Activated naive CD4-positive, alpha-beta T cell treated with anti-CD3 and anti-CD28 coated beads, Interleukin-2, amount 50 U/mL, for 72 hours (primary cell): ENCODE results near the gene GRK5. TPM values are rescaled to one million over a fixed set of nuclear protein-coding genes. Genes with fewer than 3 reads are reported as not detected.
"Not testable (repeated sequence)": the region's sequence is repeated elsewhere in the genome, so short reads cannot be mapped to it uniquely, and the experiment has no call there.

ENCODE experiments used
- ATAC-seq, 2 donors: fragments of 150-1000 bp; cut with Tn5 transposase; 2 replicates each; pipeline ENCODE4 v1.10.0; 2021; ENCODE audit warnings: mild to moderate bottlenecking in 2 of 2, moderate library complexity in 2 of 2
- DNase-seq, 2 donors: peaks; one replicate each; pipeline ENCODE4 v3.0.0; 2021 to 2022; ENCODE audit warnings: low spot score in 2 of 2
- H3K27ac Mint-ChIP-seq, 2 donors: one replicate each; pipeline ENCODE4 v1.8.0; 2022; ENCODE audit warnings: mild to moderate bottlenecking in 2 of 2, mixed read lengths in 2 of 2
- H3K36me3 Mint-ChIP-seq, 2 donors: one replicate each; pipeline ENCODE4 v1.8.0; 2022; ENCODE audit warnings: mixed read lengths in 2 of 2
- H3K9me3 Mint-ChIP-seq, 2 donors: one replicate each; pipeline ENCODE4 v1.8.0; 2022; ENCODE audit warnings: mixed read lengths in 2 of 2
- total RNA-seq, 2 donors: library from RNA; stranded (reverse); gene quantifications; one replicate each; pipeline ENCODE4 v1.2.3, GENCODE V29; 2022

Gene GRK5
- total RNA-seq, 2 donors from 2014 or later, result 21.2 to 34.5 TPM

- peaks cover 14 to 51% of the 10 kb centered on the region in 2 donors for H3K36me3 Mint-ChIP-seq
- no peak for DNase-seq
- ATAC-seq, result peak; percentile 72 to 76
- H3K27ac Mint-ChIP-seq, result peak overlapping the region; percentile 73 to 98
- H3K9me3 Mint-ChIP-seq, result peaks cover 8 to 32% of the 10 kb centered on the region in 2 donors
These were observed 25.9 kb downstream of the GRK5 start for GRCh38 chr10:119233123-119233820.

- peaks cover 8 to 32% of the 10 kb centered on the region in 2 donors for H3K9me3 Mint-ChIP-seq
- peak overlapping the region; percentile 73 to 98 for H3K27ac Mint-ChIP-seq
- DNase-seq (no peak), ATAC-seq (no peak)
- H3K36me3 Mint-ChIP-seq, result peaks cover 14 to 49% of the 10 kb centered on the region in 2 donors
These were observed 26.4 kb downstream of the GRK5 start for GRCh38 chr10:119233821-119234220.

- H3K36me3 Mint-ChIP-seq, result peaks cover 10 to 33% of the 10 kb centered on the region in 2 donors
- peak overlapping the region in 1 of 2 donors; percentile 40 for H3K27ac Mint-ChIP-seq
- DNase-seq, result no peak
- ATAC-seq, result peak; percentile 28 to 75
- peaks cover 8 to 24% of the 10 kb centered on the region in 2 donors for H3K9me3 Mint-ChIP-seq
These were observed 28.0 kb downstream of the GRK5 start for GRCh38 chr10:119235356-119235755.

GRCh38 chr10:119237722-119238436 lies 30.5 kb downstream of the GRK5 start:
- Mint-ChIP-seq H3K36me3 (peaks cover 0 to 8% of the 10 kb centered on the region in 2 donors), H3K9me3 (peaks cover 0 to 6% of the 10 kb centered on the region in 2 donors), H3K27ac (peak overlapping the region; percentile 63 to 81)
- DNase-seq (no peak), ATAC-seq (no peak)

GRCh38 chr10:119238577-119238976 lies 31.2 kb downstream of the GRK5 start:
- Mint-ChIP-seq H3K36me3 (peaks cover 0 to 1% of the 10 kb centered on the region in 2 donors), H3K27ac (peak overlapping the region in 1 of 2 donors; percentile 63), H3K9me3 (peaks cover 0 to under 1% of the 10 kb centered on the region in 2 donors)
- DNase-seq, result no peak
- ATAC-seq, result no peak

- DNase-seq, H3K36me3 Mint-ChIP-seq, H3K27ac Mint-ChIP-seq, ATAC-seq, H3K9me3 Mint-ChIP-seq: not testable (repeated sequence)
These were observed 31.6 kb downstream of the GRK5 start for GRCh38 chr10:119239015-119239414.

- not testable (repeated sequence) for H3K9me3 Mint-ChIP-seq, H3K27ac Mint-ChIP-seq, DNase-seq, H3K36me3 Mint-ChIP-seq, ATAC-seq
These were observed 32.3 kb downstream of the GRK5 start for GRCh38 chr10:119239630-119240029.

GRCh38 chr10:119241066-119241465 lies 33.7 kb downstream of the GRK5 start:
- Mint-ChIP-seq H3K27ac (no peak overlapping the region), H3K36me3 (no peaks in the 10 kb centered on the region), H3K9me3 (no peaks in the 10 kb centered on the region)
- DNase-seq, result no peak
- no peak for ATAC-seq

GRCh38 chr10:119242186-119242585 lies 34.8 kb downstream of the GRK5 start:
- Mint-ChIP-seq H3K9me3 (no peaks in the 10 kb centered on the region), H3K27ac (no peak overlapping the region), H3K36me3 (no peaks in the 10 kb centered on the region)
- ATAC-seq, result no peak
- no peak for DNase-seq

GRCh38 chr10:119243488-119243887 lies 36.1 kb downstream of the GRK5 start:
- no peak for DNase-seq
- ATAC-seq, result no peak

GRCh38 chr10:119243967-119244366 lies 36.6 kb downstream of the GRK5 start:
- Mint-ChIP-seq H3K27ac (peak overlapping the region in 1 of 2 donors; percentile 55), H3K9me3 (no peaks in the 10 kb centered on the region), H3K36me3 (no peaks in the 10 kb centered on the region)
- DNase-seq (no peak), ATAC-seq (no peak)

More at GRCh38 chr10:119243488-119243887, 36.1 kb downstream of the GRK5 start:
- Mint-ChIP-seq H3K36me3 (no peaks in the 10 kb centered on the region), H3K9me3 (no peaks in the 10 kb centered on the region), H3K27ac (no peak overlapping the region)

GRCh38 chr10:119245272-119245671 lies 37.9 kb downstream of the GRK5 start:
- DNase-seq, result no peak
- no peaks in the 10 kb centered on the region for H3K9me3 Mint-ChIP-seq
- H3K27ac Mint-ChIP-seq, result no peak overlapping the region
- no peak for ATAC-seq
- no peaks in the 10 kb centered on the region for H3K36me3 Mint-ChIP-seq

GRCh38 chr10:119246862-119247549 lies 39.6 kb downstream of the GRK5 start:
- no peak for ATAC-seq
- DNase-seq, result no peak
- H3K27ac Mint-ChIP-seq, result no peak overlapping the region
- H3K36me3 Mint-ChIP-seq, result no peaks in the 10 kb centered on the region
- H3K9me3 Mint-ChIP-seq, result no peaks in the 10 kb centered on the region

GRCh38 chr10:119247550-119247894 lies 40.2 kb downstream of the GRK5 start:
- Mint-ChIP-seq H3K9me3 (no peaks in the 10 kb centered on the region), H3K36me3 (no peaks in the 10 kb centered on the region), H3K27ac (no peak overlapping the region)
- ATAC-seq (no peak), DNase-seq (no peak)

GRCh38 chr10:119248184-119248583 lies 40.8 kb downstream of the GRK5 start:
- no peaks in the 10 kb centered on the region for H3K36me3 Mint-ChIP-seq
- ATAC-seq (no peak), DNase-seq (no peak)
- H3K9me3 Mint-ChIP-seq, result no peaks in the 10 kb centered on the region
- peak overlapping the region in 1 of 2 donors; percentile 26 for H3K27ac Mint-ChIP-seq

GRCh38 chr10:119248681-119249080 lies 41.3 kb downstream of the GRK5 start:
- ATAC-seq (no peak), DNase-seq (no peak)
- Mint-ChIP-seq H3K9me3 (no peaks in the 10 kb centered on the region), H3K36me3 (no peaks in the 10 kb centered on the region), H3K27ac (no peak overlapping the region)

- Mint-ChIP-seq H3K9me3 (no peaks in the 10 kb centered on the region), H3K36me3 (no peaks in the 10 kb centered on the region), H3K27ac (no peak overlapping the region)
- ATAC-seq (peak; percentile 70 to 89), DNase-seq (no peak)
These were observed 43.4 kb downstream of the GRK5 start for GRCh38 chr10:119250641-119251314.
